ENCODE measurements around the gene FANCG.

- TF ChIP-seq POLR2A (IDR thresholded peaks at IDR 0.05) (no peak), CTCF (IDR thresholded peaks at IDR 0.05 in 8 of 11, conservative IDR thresholded peaks at IDR 0.05 in 3 of 11) (no peak)
These were observed 24.0 kb upstream of the FANCG start for GRCh38 chr9:35103660-35104191.
